Panc1 (cell line): ENCODE data around the gene NOTUM. TPM values are rescaled to one million over a fixed set of nuclear protein-coding genes. Genes with fewer than 3 reads are reported as not detected.

Source experiments
- ATAC-seq: fragments of 200-7000 bp; cut with Tn5 transposase; 2 replicates; pipeline ENCODE4 v1.9.1; 2020; ENCODE audit warnings: mild to moderate bottlenecking, moderate library complexity
- BruUV-seq: library from RNA; stranded (reverse); fragments of 400-500 nt; replicated peaks from 2 replicates; lab custom pipeline; 2021; lab: Mats Ljungman, UMichigan
- CTCF ChIA-PET: fragments of 300-600 bp; sonication (Branson Sonifier 250); formaldehyde crosslinking; loops from one replicate; lab custom pipeline; 2022; ENCODE audit warnings: antibody characterized with exemption; lab: Charles Lee
- POLR2A ChIA-PET: fragments of 300-600 bp; sonication (Branson Sonifier 250); formaldehyde crosslinking; loops from one replicate; lab custom pipeline; 2022; ENCODE audit warnings: antibody characterized with exemption; lab: Charles Lee
- DNase-seq: peaks from one replicate; pipeline ENCODE4 v3.0.0-alpha.2; 2010; ENCODE audit warnings: low read depth, low spot score
- H3K27ac ChIP-seq: 2 replicates; pipeline ENCODE4 v1.5.1; 2011; ENCODE audit warnings: mild to moderate bottlenecking, low read length, inconsistent platforms
- H3K27me3 ChIP-seq: fragments of 200-500 bp; sonication (Bioruptor generic); 2 replicates; pipeline ENCODE4 v1.6.0; 2014; ENCODE audit warnings: low read length, inconsistent platforms; ENCODE audit not compliant: control insufficient read depth, insufficient read depth
- H3K36me3 ChIP-seq: fragments of 200-500 bp; sonication (Bioruptor generic); 2 replicates; pipeline ENCODE4 v1.5.1; 2014; ENCODE audit warnings: inconsistent platforms, mild to moderate bottlenecking, low read length, moderate library complexity; ENCODE audit not compliant: control insufficient read depth, insufficient read depth
- H3K4me1 ChIP-seq: 2 replicates; pipeline ENCODE4 v1.5.1; 2011; ENCODE audit warnings: inconsistent platforms, mild to moderate bottlenecking, low read length, moderate library complexity; ENCODE audit not compliant: control insufficient read depth, insufficient read depth
- H3K4me3 ChIP-seq, 2 experiments: 2 replicates each; pipeline ENCODE4 v1.5.1; 2011 to 2012; ENCODE audit warnings: low read depth in 2 of 2, low read length in 2 of 2, mild to moderate bottlenecking in 2 of 2, inconsistent platforms in 1 of 2, moderate library complexity in 1 of 2
- H3K9me3 ChIP-seq: fragments of 200-500 bp; sonication (Bioruptor generic); 2 replicates; pipeline ENCODE4 v1.5.1; 2014; ENCODE audit warnings: low read depth, mild to moderate bottlenecking, inconsistent platforms, low read length, moderate library complexity; ENCODE audit not compliant: control insufficient read depth, insufficient read depth
- CTCF ChIP-seq: fragments of 450-650 bp; IDR thresholded peaks from 2 replicates; pipeline ENCODE4 v1.5.1; 2017; ENCODE audit warnings: mild to moderate bottlenecking
- POLR2AphosphoS5 ChIP-seq: IDR thresholded peaks from 2 replicates; pipeline ENCODE4 v1.6.1; 2012; ENCODE audit warnings: mild to moderate bottlenecking, low read depth, low read length, moderate library complexity
- REST ChIP-seq, 2 experiments: IDR thresholded peaks; 2 replicates each; pipeline ENCODE4 v1.6.1; 2011 to 2012; ENCODE audit warnings: low read depth in 2 of 2, control low read depth in 1 of 2, low read length in 1 of 2, mild to moderate bottlenecking in 1 of 2, moderate library complexity in 1 of 2; ENCODE audit not compliant: insufficient read depth in 1 of 2
- SIN3A ChIP-seq: IDR thresholded peaks from 2 replicates; pipeline ENCODE4 v1.6.1; 2012; ENCODE audit warnings: low read depth, mild to moderate bottlenecking, low read length, moderate library complexity, borderline replicate concordance; ENCODE audit not compliant: insufficient read depth
- TCF7L2 ChIP-seq: IDR thresholded peaks from 2 replicates; pipeline ENCODE4 v1.6.1; 2011; ENCODE audit warnings: mild to moderate bottlenecking, low read depth, low read length, inconsistent platforms
- in situ Hi-C: cut with HindIII; loops from 2 replicates; pipeline ENCODE4 v1.10.0; 2016; ENCODE audit warnings: low sequenced_read_pairs, low pct_unique_long_range_greater_than_20kb
- intact Hi-C: fragments of 100-400 bp; cut with micrococcal nuclease; formaldehyde crosslinking; loops from one replicate; pipeline ENCODE4 v1.10.0; 2022; ENCODE audit not compliant: unreplicated experiment
- total RNA-seq: library from RNA; stranded (reverse); gene quantifications from one replicate; pipeline ENCODE4 v1.2.1, GENCODE V29; 2021; ENCODE audit not compliant: unreplicated experiment

The NOTUM gene
- total RNA-seq, 1 experiment from 2014 or later: 2.0 TPM

GRCh38 chr17:81995463-81996231 is 34.7 kb upstream of the NOTUM start:
- ChIA-PET CTCF (no interaction called here), POLR2A (interaction anchor here (0.7 kb wide), 1 partner anchor 16 kb away, joined by 3 read pairs; no protein-coding TSS in a partner anchor)
- intact Hi-C loops: no loop called here
- in situ Hi-C loops: no loop called here
- no peaks in the 10 kb centered on the region for H3K27me3 ChIP-seq
- H3K4me1 ChIP-seq: peaks cover 22% of the 10 kb centered on the region
- H3K27ac ChIP-seq: no peak overlapping the region
- ATAC-seq: no peak
- no peaks in the 10 kb centered on the region for H3K9me3 ChIP-seq
- TF ChIP-seq REST (IDR thresholded peaks at IDR 0.05; ENCODE audit: insufficient read depth in 1 of 2, low read depth in 2 of 2, low read length in 1 of 2): no peak
- TF ChIP-seq TCF7L2: no peak
- no peak for TF ChIP-seq CTCF
- TF ChIP-seq POLR2AphosphoS5: no peak
- no peak for TF ChIP-seq SIN3A
- no TSS peak for BruUV-seq
- DNase-seq: no peak
- no peaks in the 10 kb centered on the region for H3K36me3 ChIP-seq
- no peak overlapping the region for H3K4me3 ChIP-seq

GRCh38 chr17:81994593-81995462 is 33.8 kb upstream of the NOTUM start:
- POLR2A ChIA-PET: no interaction called here
- Histone ChIP-seq H3K27ac (no peak overlapping the region), H3K36me3 (no peaks in the 10 kb centered on the region), H3K9me3 (no peaks in the 10 kb centered on the region), H3K27me3 (no peaks in the 10 kb centered on the region), H3K4me1 (peaks cover 21% of the 10 kb centered on the region), H3K4me3 (no peak overlapping the region)
- DNase-seq: no peak
- BruUV-seq: no TSS peak
- CTCF ChIA-PET: no interaction called here
- intact Hi-C loops: no loop called here
- in situ Hi-C loops: no loop called here
- no peak for ATAC-seq
- no peak for TF ChIP-seq TCF7L2
- TF ChIP-seq REST (IDR thresholded peaks at IDR 0.05; ENCODE audit: insufficient read depth in 1 of 2, low read depth in 2 of 2, low read length in 1 of 2): no peak
